Hepatocyte (in vitro differentiated cells): ENCODE results near the gene NUP210L.

Source experiments
- CTCF ChIP-seq: fragments of 200-600 bp; sonication (generic); IDR thresholded peaks from 2 replicates; pipeline ENCODE4 v1.5.1; 2016; ENCODE audit warnings: antibody characterized with exemption, mild to moderate bottlenecking; ENCODE audit not compliant: poor library complexity
- EZH2 ChIP-seq: fragments of 200-600 bp; sonication (generic); IDR thresholded peaks from 2 replicates; pipeline ENCODE4 v1.6.1; 2016; ENCODE audit warnings: antibody characterized with exemption, mild to moderate bottlenecking, borderline replicate concordance
- EZH2phosphoT487 ChIP-seq: fragments of 200-600 bp; sonication (generic); IDR thresholded peaks from one replicate; pipeline ENCODE4 v1.6.1; 2018; ENCODE audit warnings: antibody characterized with exemption, mild to moderate bottlenecking, low read depth, moderate library complexity; ENCODE audit not compliant: unreplicated experiment, severe bottlenecking

DNA sequence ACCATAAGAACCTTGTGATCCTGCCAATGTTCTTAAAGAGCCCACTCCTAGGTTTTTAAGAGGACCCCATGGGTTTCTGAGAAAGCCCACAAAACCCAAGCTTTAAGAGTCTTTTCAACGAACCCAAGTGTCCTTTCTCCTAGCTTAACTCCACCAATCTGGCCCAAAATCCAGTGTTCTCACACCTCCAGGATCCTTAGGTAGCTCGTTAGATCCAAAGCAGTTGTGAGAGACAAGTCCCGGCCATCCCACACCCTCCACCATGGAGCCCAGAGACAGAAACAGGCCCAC, 210.1 kb downstream of the NUP210L start:
- TF ChIP-seq EZH2phosphoT487 (no peak), EZH2 (no peak), CTCF (no peak)
